Inflammatory macrophage treated with lipopolysaccharide for 1 hour (primary cell): Measurements from ENCODE around the gene ZCCHC14.

ENCODE experiments used
- DNase-seq, 2 donors: peaks; one replicate each; pipeline ENCODE4 v3.0.0-alpha.2; 2020 to 2022

The ZCCHC14 gene

DNA sequence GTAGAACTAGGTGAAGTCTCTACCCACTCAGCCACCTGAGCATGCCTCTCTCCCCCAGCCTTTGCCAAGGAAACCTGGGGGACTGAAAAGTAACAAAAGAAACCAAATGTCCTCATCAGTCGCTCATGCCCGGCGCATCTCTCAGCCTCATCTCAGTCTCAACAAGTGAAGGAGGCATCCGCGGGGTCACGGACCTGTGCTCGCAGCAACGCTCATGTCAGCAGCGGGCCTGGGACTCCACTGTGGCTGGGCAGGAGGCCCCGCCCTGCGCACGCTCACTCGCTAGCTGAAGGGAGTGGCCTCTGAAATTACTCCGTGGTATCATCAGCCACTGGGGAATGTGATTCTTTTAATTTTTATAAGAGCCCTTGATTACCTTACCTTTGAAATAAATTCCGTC lies 69.4 kb downstream of the ZCCHC14 start:
- DNase-seq, result no peak

- DNase-seq, result no peak
Observed at GRCh38 chr16:87422106-87422505, 70.7 kb downstream of the ZCCHC14 start.

GRCh38 chr16:87421003-87421912 lies 71.6 kb downstream of the ZCCHC14 start:
- DNase-seq, result no peak

- no peak for DNase-seq
Observed at GRCh38 chr16:87420026-87421002, 72.5 kb downstream of the ZCCHC14 start.

DNA sequence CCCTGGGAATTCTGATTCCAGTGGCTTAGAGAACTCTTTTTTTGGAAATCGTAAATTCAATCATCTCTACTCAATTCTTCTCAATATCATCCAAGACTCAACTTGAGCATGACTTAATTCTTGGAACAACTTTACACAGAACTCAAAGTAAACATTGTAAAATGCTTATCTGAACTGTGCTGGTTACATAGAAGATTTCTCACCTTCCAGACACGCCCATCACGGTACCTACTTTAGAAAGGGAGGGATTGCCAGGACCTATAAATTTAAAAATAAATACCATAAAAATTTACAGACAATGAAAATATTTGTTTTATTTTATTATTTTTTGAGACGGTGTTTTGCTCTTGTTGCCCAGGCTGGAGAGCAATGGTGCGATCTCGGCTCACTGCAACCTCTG lies 74.2 kb downstream of the ZCCHC14 start:
- DNase-seq, result no peak

- DNase-seq, result no peak
Observed at GRCh38 chr16:87418216-87418615, 74.6 kb downstream of the ZCCHC14 start.

DNA sequence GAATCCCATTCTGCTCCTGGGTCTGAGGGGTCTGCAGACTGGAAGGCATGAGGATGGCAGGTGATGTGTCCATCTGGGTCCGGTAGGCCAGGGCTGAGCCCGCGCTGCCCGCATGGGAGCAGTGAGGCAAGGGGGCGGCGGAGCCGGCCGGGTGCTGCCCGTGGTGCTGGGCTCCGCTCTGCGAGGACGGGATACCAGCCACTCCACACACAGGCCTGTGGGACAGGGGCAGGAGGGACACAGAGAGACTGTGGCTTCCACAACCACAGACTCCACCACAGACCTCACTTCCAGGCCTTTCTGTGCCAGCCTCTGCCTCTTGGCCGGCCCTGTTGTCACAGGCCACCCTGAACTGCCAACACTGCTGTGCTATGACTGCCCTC lies 75.3 kb downstream of the ZCCHC14 start:
- DNase-seq, result no peak

- peak; percentile 18 to 69 for DNase-seq
Observed at GRCh38 chr16:87416826-87417527, 75.8 kb downstream of the ZCCHC14 start.

DNA sequence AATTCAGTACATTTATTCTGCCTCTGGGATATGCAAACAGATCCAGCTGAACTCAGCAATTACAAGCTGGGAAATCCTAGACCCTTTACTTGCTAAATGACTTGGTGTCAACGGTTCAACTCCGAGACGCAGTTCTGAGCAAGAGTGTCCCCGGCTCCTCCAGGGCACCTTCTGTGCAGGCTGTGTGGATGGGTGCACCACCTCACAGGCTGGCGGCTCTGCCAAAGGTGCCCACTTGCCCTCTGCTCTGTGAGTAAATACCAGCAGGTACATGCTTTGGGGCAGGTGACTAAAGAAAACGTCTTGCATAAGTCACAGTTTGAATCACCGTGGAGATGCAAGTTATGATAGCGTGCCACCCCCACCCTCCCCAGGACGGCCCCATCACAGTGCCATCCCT lies 77.4 kb downstream of the ZCCHC14 start:
- no peak for DNase-seq

DNA sequence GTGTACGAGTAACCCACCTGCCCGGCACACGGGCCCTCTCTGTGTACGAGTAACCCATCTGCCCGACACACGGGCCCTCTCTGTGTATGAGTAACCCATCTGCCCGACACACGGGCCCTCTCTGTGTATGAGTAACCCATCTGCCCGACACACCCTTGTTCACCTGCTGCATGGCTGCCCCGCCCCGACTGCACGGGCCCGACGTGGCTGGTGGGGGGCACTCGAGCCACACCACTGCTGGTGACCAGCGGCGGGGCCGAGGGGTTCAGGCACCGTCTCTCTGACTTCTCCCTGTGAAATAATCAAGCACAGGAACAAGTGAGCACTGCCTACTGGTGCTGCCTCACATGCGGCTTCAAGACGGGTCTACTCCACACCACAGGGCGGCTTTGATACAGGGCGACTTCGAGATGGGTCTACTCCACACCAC lies 78.6 kb downstream of the ZCCHC14 start:
- no peak for DNase-seq

DNA sequence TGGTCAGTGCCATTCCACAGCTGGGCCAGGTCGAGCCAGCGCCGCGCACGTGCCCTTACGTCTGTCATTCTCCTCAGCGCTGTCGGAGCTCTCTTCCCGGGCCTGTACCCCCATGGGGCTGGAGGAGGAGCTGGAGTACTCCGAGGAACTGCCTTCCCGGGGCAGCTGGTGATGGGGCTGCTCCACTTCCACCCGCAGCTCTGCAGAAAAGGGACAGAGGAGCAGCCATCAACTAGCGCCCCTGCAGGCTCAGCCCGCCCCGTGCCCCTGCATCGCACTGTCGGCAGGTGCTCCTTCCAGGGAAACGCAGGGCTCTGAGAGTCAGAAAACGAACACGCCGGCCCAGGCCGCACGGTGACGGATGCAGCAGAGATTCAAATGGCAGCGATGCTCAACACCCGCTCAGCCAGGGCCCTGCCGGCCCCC lies 79.8 kb downstream of the ZCCHC14 start:
- no peak for DNase-seq

GRCh38 chr16:87412371-87412995 lies 80.3 kb downstream of the ZCCHC14 start:
- no peak for DNase-seq

DNA sequence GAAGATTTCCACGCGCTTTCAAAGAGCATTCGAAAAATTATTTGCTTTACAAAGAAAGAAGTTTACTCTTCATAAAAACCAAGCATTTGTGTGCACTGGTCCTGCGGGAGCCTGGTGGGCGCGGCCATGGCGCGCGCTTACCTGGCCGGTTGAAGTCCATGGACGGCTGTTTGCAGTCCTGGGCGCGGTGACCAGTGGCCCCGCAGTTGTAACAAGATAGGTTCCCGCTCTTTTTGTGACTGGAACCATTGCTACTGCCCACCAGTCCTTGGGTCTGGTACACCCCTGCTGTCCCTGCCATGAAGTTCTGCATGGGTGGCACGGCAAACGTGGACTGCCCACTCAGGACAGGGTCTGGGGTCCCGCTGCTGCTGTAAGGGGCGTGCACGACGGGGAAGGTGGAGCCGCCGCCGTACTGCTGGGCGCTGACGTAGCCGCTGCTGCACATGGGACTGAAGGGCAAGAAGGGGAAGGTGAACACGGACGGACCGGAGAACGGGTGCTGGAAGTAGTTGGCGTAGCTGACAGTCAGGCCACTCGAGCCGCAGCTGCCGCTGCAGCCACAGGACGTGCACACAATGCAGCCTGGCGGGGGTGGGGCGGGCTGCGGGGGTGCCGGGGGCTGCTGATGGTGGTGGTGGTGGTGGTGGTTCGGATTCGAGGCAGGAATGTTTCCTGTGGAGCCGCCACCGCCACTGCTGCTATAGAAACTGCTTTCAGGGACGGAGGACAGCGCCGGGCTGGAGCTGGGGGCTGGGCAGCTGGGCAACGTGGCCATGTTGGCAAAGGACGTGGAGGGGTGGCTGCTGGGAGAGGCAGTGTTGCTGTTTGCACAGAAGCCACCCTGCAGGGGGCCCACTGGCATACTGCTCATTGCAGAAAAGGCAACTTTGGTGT lies 81.2 kb downstream of the ZCCHC14 start:
- DNase-seq, result no peak

- DNase-seq, result no peak
Observed at GRCh38 chr16:87410968-87411367, 81.9 kb downstream of the ZCCHC14 start.

DNA sequence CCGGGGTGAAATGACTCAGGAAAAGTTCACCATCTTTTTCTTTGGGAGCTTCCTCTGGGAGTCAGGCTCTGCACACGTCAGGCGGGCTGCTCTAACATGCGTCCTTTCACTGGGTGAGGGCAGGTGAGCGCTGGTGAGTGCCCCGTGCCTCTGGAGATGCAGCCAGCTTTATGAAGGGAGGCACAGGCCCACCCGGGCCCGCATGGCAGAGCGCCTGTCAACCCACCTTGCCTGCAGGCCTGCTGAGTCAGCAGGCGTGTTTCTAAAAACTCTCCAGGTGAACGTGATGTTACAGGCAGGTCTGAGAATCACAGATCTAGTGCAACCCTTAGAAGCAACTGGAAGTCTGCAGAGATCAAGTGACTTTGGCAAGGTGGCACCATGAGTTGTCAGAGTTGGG lies 82.3 kb downstream of the ZCCHC14 start:
- DNase-seq, result no peak

DNA sequence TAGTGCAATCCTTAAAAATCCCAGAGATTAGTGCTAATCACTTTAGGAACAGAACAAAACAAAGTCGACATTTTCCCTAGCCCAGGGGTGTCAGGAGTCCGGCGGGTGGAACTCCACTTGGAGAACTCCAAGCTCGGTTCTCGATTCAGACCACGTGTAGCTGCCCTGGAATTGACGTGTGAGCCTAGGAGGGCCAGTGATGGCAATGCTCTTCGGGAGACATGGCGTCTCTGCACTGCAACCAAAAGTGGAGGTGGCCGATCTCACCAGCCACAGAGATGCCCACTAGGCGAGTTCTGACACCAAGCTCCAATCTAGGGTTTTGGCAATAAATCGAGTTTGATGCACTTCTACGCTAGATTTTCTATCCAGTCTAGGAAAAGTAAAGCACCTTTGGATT lies 83.0 kb downstream of the ZCCHC14 start:
- no peak for DNase-seq

DNA sequence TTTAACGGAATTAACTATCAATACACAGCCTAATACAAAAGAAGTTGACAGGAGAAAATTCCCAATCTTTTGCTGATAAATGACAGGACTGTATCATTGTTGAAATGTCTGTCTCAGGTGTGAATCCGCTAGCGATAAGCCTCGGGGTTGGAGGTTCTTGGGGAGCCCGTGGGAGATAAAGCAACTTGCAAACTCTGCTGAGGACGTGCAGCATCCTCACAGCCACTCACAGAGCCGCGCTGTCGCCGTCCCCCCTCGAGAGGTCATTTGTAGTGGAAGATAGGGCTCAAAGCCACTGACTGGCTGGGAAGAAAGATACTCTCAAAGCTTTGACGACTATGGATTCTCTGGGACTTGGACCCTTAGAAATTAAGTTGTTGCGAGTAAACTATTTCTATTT lies 83.7 kb downstream of the ZCCHC14 start:
- no peak for DNase-seq

- DNase-seq, result peak in 1 of 2 donors; percentile 32
Observed at GRCh38 chr16:87407511-87408112, 85.2 kb downstream of the ZCCHC14 start.

GRCh38 chr16:87406495-87407088 lies 86.2 kb downstream of the ZCCHC14 start:
- DNase-seq, result no peak
